Body of pancreas (tissue), 4 donors: ENCODE measurements around the gene PNKD. TPM values are rescaled to one million over a fixed set of nuclear protein-coding genes. Genes with fewer than 3 reads are reported as not detected.
"Not testable (repeated sequence)": the region's sequence is repeated elsewhere in the genome, so short reads cannot be mapped to it uniquely, and the experiment has no call there.

Experiments
- ATAC-seq: fragments of 150-250 bp; one replicate; pipeline ENCODE4 v1.9.1; 2016
- DNase-seq, 4 donors: peaks; one replicate each; pipeline ENCODE4 v3.0.0-alpha.2; 2019
- H3K27ac ChIP-seq, 4 donors: fragments of 200-600 bp; sonication (generic); 1 replicate in 3 of 4; 2 replicates in 1 of 4; pipeline versions ENCODE4 v1.5.1 to v1.6.1; 2016 to 2019; ENCODE audit warnings: mild to moderate bottlenecking in 1 of 4, mixed read lengths in 1 of 4, moderate library complexity in 1 of 4
- H3K27me3 ChIP-seq, 2 donors: fragments of 200-600 bp; sonication (generic); one replicate each; pipeline ENCODE4 v1.6.0; 2016; ENCODE audit warnings: mild to moderate bottlenecking in 1 of 2
- H3K36me3 ChIP-seq, 2 donors: fragments of 200-600 bp; sonication (generic); replicated peaks in 1 of 2; 2 replicates each; pipeline ENCODE4 v1.5.1; 2016; ENCODE audit warnings: low read depth in 2 of 2; ENCODE audit not compliant: insufficient read depth in 1 of 2
- H3K4me1 ChIP-seq: fragments of 200-600 bp; sonication (generic); one replicate; pipeline ENCODE4 v1.6.0; 2016
- H3K4me3 ChIP-seq, 2 donors: fragments of 200-600 bp; sonication (generic); 1 replicate in 1 of 2; 2 replicates in 1 of 2; pipeline ENCODE4 v1.5.1; 2016 to 2019
- H3K9me3 ChIP-seq, 3 donors: fragments of 200-600 bp; sonication (generic); 1 replicate in 2 of 3; 2 replicates in 1 of 3; pipeline ENCODE4 v1.5.1; 2016
- POLR2A ChIP-seq, 3 donors: fragments of 450-650 bp; IDR thresholded peaks; one replicate each; pipeline ENCODE4 v1.6.1; 2016; ENCODE audit warnings: antibody characterized with exemption in 3 of 3, mild to moderate bottlenecking in 2 of 3
- WGBS, 2 donors: methylation state at CpG; one replicate each; pipeline ENCODE4 v1.1.5; 2017; 5-methylcytosine and 5-hydroxymethylcytosine counted together
- intact Hi-C: fragments of 100-400 bp; cut with DNase I; formaldehyde crosslinking; loops from one replicate; pipeline ENCODE4 v1.15.1; 2023
- total RNA-seq, 2 donors: library from RNA; depleted of rRNA; stranded (reverse); fragments of >200 nt; gene quantifications; one replicate each; pipeline ENCODE4 v1.1.0, GENCODE V29; 2016
- TF ChIP-seq, protein P1 (sequence below), 7 experiments: fragments of 450-650 bp in 4 of 7; fragments of 200-600 bp in 3 of 7; sonication (generic) in 3 of 7; IDR thresholded peaks; one replicate each; pipeline ENCODE4 v1.5.1; 2016 to 2019; ENCODE audit warnings: antibody characterized with exemption in 7 of 7

PNKD gene
- total RNA-seq, 2 donors from 2014 or later, result 17.1 to 21.3 TPM

- Histone ChIP-seq H3K4me3 (no peak overlapping the region), H3K4me1 (peaks cover 58% of the 10 kb centered on the region), H3K27ac (peak overlapping the region; percentile 55 to 88 (median 78)), H3K27me3 (no peaks in the 10 kb centered on the region), H3K36me3 (peaks cover 22 to 27% of the 10 kb centered on the region in 2 donors), H3K9me3 (no peaks in the 10 kb centered on the region)
- WGBS, 2 donors, result 3 to 8% methylated on average over 4 of the region's 4 CpGs
- ATAC-seq (no peak), DNase-seq (peak in 1 of 4 donors; percentile 31)
- TF ChIP-seq POLR2A (IDR thresholded peaks at IDR 0.05), result no peak
- TF ChIP-seq, protein P1, sequence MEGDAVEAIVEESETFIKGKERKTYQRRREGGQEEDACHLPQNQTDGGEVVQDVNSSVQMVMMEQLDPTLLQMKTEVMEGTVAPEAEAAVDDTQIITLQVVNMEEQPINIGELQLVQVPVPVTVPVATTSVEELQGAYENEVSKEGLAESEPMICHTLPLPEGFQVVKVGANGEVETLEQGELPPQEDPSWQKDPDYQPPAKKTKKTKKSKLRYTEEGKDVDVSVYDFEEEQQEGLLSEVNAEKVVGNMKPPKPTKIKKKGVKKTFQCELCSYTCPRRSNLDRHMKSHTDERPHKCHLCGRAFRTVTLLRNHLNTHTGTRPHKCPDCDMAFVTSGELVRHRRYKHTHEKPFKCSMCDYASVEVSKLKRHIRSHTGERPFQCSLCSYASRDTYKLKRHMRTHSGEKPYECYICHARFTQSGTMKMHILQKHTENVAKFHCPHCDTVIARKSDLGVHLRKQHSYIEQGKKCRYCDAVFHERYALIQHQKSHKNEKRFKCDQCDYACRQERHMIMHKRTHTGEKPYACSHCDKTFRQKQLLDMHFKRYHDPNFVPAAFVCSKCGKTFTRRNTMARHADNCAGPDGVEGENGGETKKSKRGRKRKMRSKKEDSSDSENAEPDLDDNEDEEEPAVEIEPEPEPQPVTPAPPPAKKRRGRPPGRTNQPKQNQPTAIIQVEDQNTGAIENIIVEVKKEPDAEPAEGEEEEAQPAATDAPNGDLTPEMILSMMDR (IDR thresholded peaks at IDR 0.05), result no peak
- intact Hi-C loops, result no loop called here
Measured at GRCh38 chr2:218271487-218271797, 1.1 kb downstream of the PNKD start.

GRCh38 chr2:218271865-218272530 lies 1.7 kb downstream of the PNKD start:
- no peaks in the 10 kb centered on the region for H3K9me3 ChIP-seq
- H3K27me3 ChIP-seq, result no peaks in the 10 kb centered on the region
- DNase-seq (peak in 2 of 4 donors; percentile 25), ATAC-seq (no peak)
- peak overlapping the region; percentile 55 to 88 (median 78) for H3K27ac ChIP-seq
- 15 to 21% methylated on average over 5 of the region's 5 CpGs for whole genome bisulfite sequencing, 2 donors
- intact Hi-C loops, result no loop called here
- TF ChIP-seq, protein P1 (IDR thresholded peaks at IDR 0.05), result no peak
- TF ChIP-seq POLR2A (IDR thresholded peaks at IDR 0.05), result no peak
- peaks cover 23 to 30% of the 10 kb centered on the region in 2 donors for H3K36me3 ChIP-seq
- peaks cover 57% of the 10 kb centered on the region for H3K4me1 ChIP-seq
- H3K4me3 ChIP-seq, result no peak overlapping the region

DNA sequence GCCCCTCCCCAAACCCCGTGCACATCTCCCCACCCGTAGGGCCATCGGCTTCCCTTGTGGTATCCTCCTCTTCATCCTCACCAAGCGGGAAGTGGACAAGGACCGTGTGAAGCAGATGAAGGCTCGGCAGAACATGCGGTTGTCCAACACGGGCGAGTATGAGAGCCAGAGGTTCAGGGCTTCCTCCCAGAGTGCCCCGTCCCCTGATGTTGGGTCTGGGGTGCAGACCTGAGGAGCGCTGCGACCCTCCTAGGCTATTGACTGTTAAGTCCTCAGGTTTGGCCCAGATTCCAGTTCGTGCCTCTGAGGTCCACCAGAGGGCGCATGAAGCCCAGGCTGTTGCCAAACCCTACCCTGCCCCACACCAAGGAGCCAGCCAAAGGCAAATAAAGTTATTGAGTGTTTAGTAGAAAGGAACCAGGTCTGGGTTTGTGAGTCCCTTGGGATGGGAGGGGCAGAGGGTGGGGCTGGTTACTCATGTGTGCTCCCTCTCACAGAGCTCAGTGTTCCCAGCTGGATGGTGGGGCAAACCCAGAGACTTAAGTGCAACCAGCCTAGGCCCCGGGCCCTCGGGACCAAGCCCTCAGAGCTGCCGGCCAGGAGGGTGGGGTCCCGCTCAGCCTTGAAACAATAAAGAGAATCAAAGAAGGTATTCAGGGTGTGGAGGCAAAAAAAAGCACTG lies 2.4 kb downstream of the PNKD start:
- no peaks in the 10 kb centered on the region for H3K9me3 ChIP-seq
- peak in 2 of 3 donors; percentile 37 to 52 for TF ChIP-seq POLR2A (IDR thresholded peaks at IDR 0.05)
- TF ChIP-seq, protein P1 (IDR thresholded peaks at IDR 0.05), result peak; percentile 79 to 98 (median 96)
- peak; percentile 69 for ATAC-seq
- peak; percentile 91 to 96 (median 95) for DNase-seq
- intact Hi-C loops, result no loop called here
- H3K27me3 ChIP-seq, result no peaks in the 10 kb centered on the region
- peaks cover 26 to 35% of the 10 kb centered on the region in 2 donors for H3K36me3 ChIP-seq
- H3K4me3 ChIP-seq, result no peak overlapping the region
- H3K4me1 ChIP-seq, result peaks cover 50% of the 10 kb centered on the region
- 9 to 13% methylated on average over 16 to 18 of the region's 18 CpGs for WGBS, 2 donors
- H3K27ac ChIP-seq, result peak overlapping the region; percentile 55 to 88 (median 78)

- 78 to 82% methylated on average over 8 of the region's 8 CpGs for WGBS, 2 donors
- peaks cover 33 to 40% of the 10 kb centered on the region in 2 donors for H3K36me3 ChIP-seq
- H3K27ac ChIP-seq, result peak overlapping the region; percentile 56 to 88 (median 78)
- ATAC-seq, H3K4me3 ChIP-seq, intact Hi-C loops, H3K9me3 ChIP-seq, H3K27me3 ChIP-seq: not testable (repeated sequence)
- peak in 1 of 4 donors; percentile 14 for DNase-seq
- peaks cover 46% of the 10 kb centered on the region for H3K4me1 ChIP-seq
Measured at GRCh38 chr2:218273214-218273907, 3.0 kb downstream of the PNKD start.

GRCh38 chr2:218273908-218274249 lies 3.6 kb downstream of the PNKD start:
- Histone ChIP-seq H3K4me1 (peaks cover 48% of the 10 kb centered on the region), H3K27ac (peak overlapping the region; percentile 56 to 88 (median 78)), H3K36me3 (peaks cover 36 to 43% of the 10 kb centered on the region in 2 donors), H3K9me3 (no peaks in the 10 kb centered on the region), H3K27me3 (no peaks in the 10 kb centered on the region), H3K4me3 (no peak overlapping the region)
- TF ChIP-seq, protein P1 (IDR thresholded peaks at IDR 0.05), result no peak
- no peak for TF ChIP-seq POLR2A (IDR thresholded peaks at IDR 0.05)
- 68 to 76% methylated on average over 2 of the region's 2 CpGs for WGBS, 2 donors
- no peak for DNase-seq
- no peak for ATAC-seq
- intact Hi-C loops, result no loop called here
